ENCODE measurements around the gene NPDC1.

NPDC1 gene

GRCh38 chr9:137046088-137046787 lies at the start of gene NPDC1:
Gene NPDC1, minus strand, starts transcription at chr9:137046177. Its CDS starts 188 bp downstream, at chr9:137045989.
- in situ Hi-C loops (cut with MboI; ENCODE audit: low sequenced_read_pairs) = no loop called here

GRCh38 chr9:137089232-137089947 lies 43.4 kb upstream of the NPDC1 start:
- in situ Hi-C loops (cut with MboI; ENCODE audit: low sequenced_read_pairs) = no loop called here

GRCh38 chr9:137088121-137088520 lies 42.1 kb upstream of the NPDC1 start:
- in situ Hi-C loops (cut with MboI; ENCODE audit: low sequenced_read_pairs) = no loop called here

DNA sequence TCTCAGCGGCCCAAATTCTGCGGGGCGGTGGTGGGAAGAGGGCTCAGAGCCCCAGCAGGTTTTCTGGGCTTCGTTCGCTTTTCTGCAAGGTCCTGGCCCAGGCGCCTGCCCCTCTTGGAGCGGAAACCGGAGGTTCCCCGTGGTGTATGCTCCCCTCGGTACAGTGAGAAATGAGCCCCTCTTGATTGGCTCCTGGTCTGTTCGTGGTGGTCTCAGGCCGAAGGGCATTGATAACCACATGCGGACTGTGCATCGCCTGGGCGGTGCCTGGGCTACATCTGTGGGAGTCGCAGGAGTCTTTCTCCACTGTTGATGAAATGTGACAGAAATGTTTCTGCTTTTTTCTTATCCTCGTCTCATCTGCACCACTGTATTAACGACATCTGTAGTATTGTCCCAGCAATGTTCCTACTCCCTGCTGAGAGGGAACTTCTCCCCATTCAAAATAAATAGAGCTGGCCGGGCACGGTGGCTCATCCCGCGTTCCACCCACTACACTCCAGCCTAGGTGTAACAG lies 41.5 kb upstream of the NPDC1 start:
- in situ Hi-C loops (cut with MboI; ENCODE audit: low sequenced_read_pairs) = no loop called here

DNA sequence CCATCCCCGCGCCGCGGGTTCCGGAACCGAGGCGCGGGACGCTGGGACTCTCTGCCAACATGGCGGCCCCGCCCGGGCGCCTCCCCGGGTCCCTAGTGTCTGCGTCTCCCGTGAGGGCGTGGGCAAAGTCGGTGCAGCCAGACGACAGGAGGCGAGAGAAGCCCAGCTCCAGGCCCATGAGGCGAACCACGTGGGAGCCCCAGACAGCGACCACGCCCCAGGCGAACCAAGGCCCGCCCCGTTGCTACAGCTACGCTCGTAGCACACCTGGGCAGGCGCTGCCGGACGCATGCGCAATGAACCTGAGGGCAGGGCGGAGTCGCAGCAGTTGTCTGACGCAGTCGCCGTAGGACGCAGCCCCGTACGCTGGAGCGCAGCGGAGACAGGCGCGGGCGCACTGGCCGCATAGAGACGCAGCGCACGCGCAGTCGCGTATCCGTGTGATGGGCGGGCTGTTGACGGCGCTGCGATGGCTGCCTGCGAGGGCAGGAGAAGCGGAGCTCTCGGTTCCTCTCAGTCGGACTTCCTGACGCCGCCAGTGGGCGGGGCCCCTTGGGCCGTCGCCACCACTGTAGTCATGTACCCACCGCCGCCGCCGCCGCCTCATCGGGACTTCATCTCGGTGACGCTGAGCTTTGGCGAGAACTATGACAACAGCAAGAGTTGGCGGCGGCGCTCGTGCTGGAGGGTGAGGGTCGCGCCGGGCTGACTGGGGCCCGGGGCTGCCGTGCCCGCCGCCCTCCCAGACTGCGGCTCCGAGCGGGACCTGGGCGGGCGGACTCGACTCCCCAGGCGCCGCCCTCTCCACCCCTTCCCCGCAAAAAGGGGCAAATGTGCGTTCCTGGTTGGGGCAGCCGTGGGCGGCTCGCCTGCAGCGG lies 40.8 kb upstream of the NPDC1 start, which contains the start of gene MAN1B1:
Gene MAN1B1, plus strand, starts transcription at position 455 of the 878 bp plus-strand sequence. Its CDS starts 15 bp downstream, at position 470.
- in situ Hi-C loops (cut with MboI; ENCODE audit: low sequenced_read_pairs) = no loop called here

DNA sequence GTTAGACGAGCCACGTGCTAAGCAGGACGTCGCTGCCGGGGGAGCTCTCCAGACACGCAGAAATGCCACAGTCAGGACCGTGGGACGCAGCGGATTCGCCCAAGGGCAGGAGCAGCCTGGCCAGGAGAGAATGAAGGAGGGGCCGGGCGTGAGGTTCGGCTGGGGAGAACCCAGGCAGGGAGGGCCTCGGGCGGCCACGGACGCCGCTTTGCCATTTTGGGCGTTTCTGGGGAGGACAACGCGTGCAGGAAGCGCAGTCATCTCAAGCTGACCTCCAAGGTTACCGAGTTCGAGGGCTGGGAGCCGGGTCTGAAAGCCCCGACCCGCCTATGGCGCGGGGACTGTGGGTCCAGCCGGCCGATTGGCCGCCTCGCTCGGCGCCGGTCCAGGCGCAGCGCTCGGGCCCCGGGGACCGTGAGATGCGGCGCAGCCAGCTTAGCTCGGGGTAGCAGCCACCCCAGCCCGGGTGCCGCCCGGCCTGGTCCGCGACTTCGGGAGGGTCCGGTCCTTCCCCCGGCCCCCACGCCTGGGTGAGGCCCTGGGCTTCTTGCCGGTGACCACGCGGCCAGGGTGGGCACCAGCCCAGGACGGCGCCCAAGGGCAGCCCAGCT lies 40.0 kb upstream of the NPDC1 start:
- in situ Hi-C loops (cut with MboI; ENCODE audit: low sequenced_read_pairs) = no loop called here

DNA sequence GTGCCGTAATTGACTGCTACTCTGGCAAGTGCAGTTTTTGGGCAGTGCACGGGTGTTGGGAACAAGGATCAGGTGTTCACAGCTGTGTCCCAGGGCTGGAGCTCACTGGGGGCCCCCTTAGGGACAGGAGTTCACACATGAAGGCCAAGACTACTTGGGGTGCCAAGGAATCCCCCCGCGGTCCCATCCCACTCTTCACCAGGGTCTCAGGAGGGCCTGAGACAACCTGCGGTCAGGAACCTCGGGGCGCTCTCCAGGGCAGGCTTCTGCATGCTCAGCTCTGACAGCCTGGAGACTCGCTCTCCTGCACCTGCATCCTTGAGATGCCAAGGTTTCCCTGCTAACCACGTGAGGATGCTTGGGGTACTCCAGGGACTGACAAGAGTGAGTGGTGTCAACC lies 38.5 kb upstream of the NPDC1 start:
- in situ Hi-C loops (cut with MboI; ENCODE audit: low sequenced_read_pairs) = no loop called here

DNA sequence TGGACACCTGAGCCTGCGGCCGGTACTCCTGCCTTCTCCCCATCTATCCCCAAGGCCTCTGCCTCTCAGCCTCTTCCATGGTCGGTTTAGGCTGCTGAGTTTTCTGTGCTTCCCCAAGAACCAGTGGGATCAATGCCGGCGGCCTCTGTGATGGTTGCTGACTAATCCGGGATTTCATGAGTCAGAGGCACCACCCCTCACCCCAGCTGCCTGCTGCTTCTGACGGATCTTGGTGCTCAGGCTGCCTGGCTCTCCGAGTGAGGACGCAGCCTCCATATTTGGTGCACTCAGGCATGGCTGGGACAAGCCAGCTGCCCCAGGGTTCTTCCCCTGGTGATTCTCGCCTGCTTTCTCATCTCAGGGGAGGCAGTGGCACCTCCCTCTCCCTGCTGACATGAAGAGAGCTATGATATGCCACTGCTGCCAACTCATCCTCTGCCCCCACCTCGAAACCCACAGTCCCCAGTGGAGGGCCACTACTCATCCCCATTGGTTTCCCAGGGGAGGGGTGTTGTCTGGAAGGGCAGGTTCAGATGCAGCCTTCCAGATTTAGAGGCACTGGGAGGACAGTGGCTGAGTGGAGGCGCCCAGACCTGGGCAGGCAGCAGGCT lies 37.5 kb upstream of the NPDC1 start:
- in situ Hi-C loops (cut with MboI; ENCODE audit: low sequenced_read_pairs) = no loop called here

DNA sequence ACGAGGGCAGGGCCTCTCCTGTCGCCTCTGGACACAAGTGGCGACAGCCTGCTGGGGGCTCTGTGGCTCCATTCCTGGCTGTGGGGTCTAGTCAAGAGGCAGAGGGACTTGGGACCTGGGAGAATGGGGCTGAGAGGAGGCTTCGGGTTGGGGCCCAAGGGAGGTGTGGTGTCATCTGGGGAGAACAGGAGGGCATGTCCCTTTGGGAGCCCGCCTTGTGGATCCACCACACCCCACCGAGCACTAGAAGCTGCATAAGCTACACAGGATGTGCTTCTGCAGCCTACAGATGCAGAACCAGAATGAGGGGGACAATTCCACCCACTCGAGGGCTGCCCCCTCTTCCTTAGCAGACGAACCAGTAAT lies 36.9 kb upstream of the NPDC1 start:
- in situ Hi-C loops (cut with MboI; ENCODE audit: low sequenced_read_pairs) = no loop called here

- in situ Hi-C loops (cut with MboI; ENCODE audit: low sequenced_read_pairs) = no loop called here
Measured at GRCh38 chr9:137082222-137082924, 36.4 kb upstream of the NPDC1 start.

GRCh38 chr9:137080260-137081122 lies 34.5 kb upstream of the NPDC1 start:
- in situ Hi-C loops (cut with MboI; ENCODE audit: low sequenced_read_pairs) = no loop called here

DNA sequence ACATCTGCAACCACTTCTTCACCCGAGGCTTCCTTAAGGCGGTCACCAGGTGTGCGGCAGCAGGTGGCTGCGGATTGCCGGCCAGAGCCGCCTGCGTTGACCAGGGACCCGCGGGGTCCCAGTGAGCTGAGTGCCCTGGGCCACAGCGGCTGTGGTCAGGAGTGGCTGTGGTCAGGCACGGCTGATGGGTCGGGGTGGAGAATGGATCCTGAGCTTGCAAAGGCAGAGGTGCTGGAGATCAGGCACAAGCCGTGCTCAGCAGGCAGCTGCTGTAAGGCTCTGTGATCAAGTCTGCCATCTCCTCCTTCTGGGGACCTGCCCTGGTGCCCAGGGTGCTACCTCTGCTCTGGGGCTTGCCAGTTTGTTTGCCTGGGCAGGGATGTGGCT lies 33.4 kb upstream of the NPDC1 start:
- in situ Hi-C loops (cut with MboI; ENCODE audit: low sequenced_read_pairs) = no loop called here

DNA sequence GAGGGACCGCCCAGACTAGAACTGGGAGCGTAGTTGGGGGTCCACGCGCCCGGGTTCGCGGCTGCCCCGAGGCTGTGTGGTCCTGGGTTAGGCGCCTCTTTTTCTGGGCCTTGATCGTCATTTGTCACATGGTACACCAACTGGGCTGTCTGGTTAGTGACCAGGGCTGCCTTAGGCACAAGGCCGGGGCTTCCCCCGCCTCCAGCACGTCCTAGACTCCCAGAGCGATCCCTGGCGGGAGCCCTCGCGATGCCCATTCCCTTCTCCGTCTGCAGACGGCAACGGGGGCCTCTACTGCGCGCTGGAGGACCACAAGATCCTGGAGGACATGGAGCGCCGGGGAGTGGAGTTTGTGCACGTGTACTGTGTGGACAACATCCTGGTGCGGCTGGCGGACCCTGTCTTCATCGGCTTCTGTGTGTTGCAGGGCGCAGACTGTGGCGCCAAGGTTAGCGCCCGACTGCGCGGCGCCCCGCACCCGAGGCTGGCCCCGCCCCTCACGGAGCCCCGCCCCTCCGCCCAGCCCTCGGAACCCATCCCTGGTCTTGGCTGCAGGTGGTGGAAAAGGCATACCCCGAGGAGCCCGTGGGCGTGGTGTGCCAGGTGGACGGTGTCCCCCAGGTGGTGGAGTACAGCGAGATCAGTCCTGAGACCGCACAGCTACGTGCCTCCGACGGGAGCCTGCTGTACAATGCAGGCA lies 32.9 kb upstream of the NPDC1 start:
- in situ Hi-C loops (cut with MboI; ENCODE audit: low sequenced_read_pairs) = no loop called here

GRCh38 chr9:137077758-137078693 lies 32.0 kb upstream of the NPDC1 start:
- in situ Hi-C loops (cut with MboI; ENCODE audit: low sequenced_read_pairs) = no loop called here

- in situ Hi-C loops (cut with MboI; ENCODE audit: low sequenced_read_pairs) = no loop called here
Measured at GRCh38 chr9:137077010-137077747, 31.2 kb upstream of the NPDC1 start, which contains the start of gene UAP1L1. Gene UAP1L1, plus strand, starts transcription at chr9:137077517. Its CDS starts 16 bp downstream, at chr9:137077533.

DNA sequence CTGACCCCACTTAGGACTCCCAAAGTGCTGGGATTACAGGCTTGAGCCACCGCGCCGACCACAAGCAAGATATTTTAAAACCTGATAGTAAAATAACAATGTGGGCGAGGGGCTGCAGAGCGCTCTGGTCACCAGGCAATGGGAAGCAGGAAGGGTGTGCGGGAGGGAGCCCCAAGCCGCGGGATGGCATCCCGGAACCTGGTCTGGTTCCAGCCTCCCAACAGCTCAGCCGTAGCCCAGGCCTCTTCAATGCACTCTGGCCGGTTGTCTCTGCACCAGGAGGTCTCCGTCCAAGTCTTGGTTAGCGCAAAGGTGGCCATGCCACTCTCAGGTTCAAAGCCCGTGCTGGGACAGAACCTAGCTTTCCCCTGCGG lies 30.6 kb upstream of the NPDC1 start:
- in situ Hi-C loops (cut with MboI; ENCODE audit: low sequenced_read_pairs) = no loop called here

Measured in hTERT RPE-1 (cell line).